ENCODE data around the gene TRANK1. TPM values are rescaled to one million over a fixed set of nuclear protein-coding genes. Genes with fewer than 3 reads are reported as not detected.

TRANK1 gene
- total and polyA plus RNA-seq, 2 of the 4 experiments (the other 2 are of a cell fraction), result 7.9 to 12.7 TPM

DNA sequence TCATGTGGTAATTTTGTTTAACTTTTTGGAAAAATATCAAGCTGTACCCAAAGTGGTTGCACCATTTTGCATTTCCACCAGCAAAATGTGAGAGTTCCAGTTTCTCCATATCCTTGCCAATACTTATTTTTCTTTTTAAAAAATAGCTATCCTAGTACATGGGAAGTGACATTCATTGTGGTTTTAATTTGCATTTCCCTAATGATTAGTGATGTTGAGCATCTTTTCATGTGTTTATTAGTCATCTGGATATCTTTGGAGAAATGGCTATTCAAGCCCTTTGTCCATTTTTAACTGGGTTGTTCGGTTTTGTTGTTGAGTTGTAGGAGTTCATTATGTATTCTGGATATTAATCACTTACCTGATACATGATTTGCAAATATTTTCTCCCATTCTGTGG lies 19.5 kb upstream of the TRANK1 start:
- no peak overlapping the region for H3K4me2 ChIP-seq (ENCODE audit: low read depth, low read length)
- no peak overlapping the region for H4K8ac ChIP-seq (ENCODE audit: low read depth in 2 of 2, low read length in 2 of 2)
- no peak for DNase-seq
- H3K9ac ChIP-seq (ENCODE audit: low read depth, low read length), result no peak overlapping the region
- no peaks in the 10 kb centered on the region for H3K79me1 ChIP-seq (ENCODE audit: low read depth in 1 of 2, low read length in 2 of 2)
- H3K4ac ChIP-seq (ENCODE audit: low read depth, low read length), result no peak overlapping the region
- H3K4me1 ChIP-seq (ENCODE audit: control insufficient read depth, insufficient read depth, low read length), result no peaks in the 10 kb centered on the region; the same call in 1 of the 2 replicates
- WGBS, 2 experiments (ENCODE audit: extremely low coverage in 2 of 2, insufficient read length in 1 of 2), result no CpG with 5 or more reads among the region's 1 CpG
- no peaks in the 10 kb centered on the region for H3K36me3 ChIP-seq (ENCODE audit: control insufficient read depth, insufficient read depth, low read length)
- no peaks in the 10 kb centered on the region for H3K9me3 ChIP-seq (ENCODE audit: control insufficient read depth, insufficient read depth, low read length)
- no peak overlapping the region for H2BK120ac ChIP-seq (ENCODE audit: low read depth, low read length)
- H2BK15ac ChIP-seq (ENCODE audit: low read depth, low read length), result no peak overlapping the region
- 0 out of 2 replicates have a peak, but pooled peaks cover 1% of the 10 kb centered on the region for H3K9me1 ChIP-seq (ENCODE audit: insufficient read depth, low read length)
- no peak overlapping the region for H3K27ac ChIP-seq (ENCODE audit: insufficient read depth, low read length)
- no TSS peak for BruUV-seq (replicated peaks)
- H3K56ac ChIP-seq (ENCODE audit: extremely low read depth, insufficient read depth, low read length), result no peak overlapping the region
- no peaks in the 10 kb centered on the region for H3K27me3 ChIP-seq (ENCODE audit: control insufficient read depth, insufficient read depth, low read length)
- in situ Hi-C loops (cut with MboI; ENCODE audit: low sequenced_read_pairs) (no loop called here), intact Hi-C loops (cut with micrococcal nuclease) (no loop called here), dilution Hi-C loops (cut with HindIII; ENCODE audit: low sequenced_read_pairs, unreplicated experiment) (no loop called here)
- no peak for ATAC-seq (ENCODE audit: low read depth)
- ChIA-PET POLR2A (ENCODE audit: unreplicated experiment) (no interaction called here), CTCF (no interaction called here)
- H4K5ac ChIP-seq (ENCODE audit: low read depth, low read length), result no peak overlapping the region
- no peak overlapping the region for H2AFZ ChIP-seq (replicated peaks; ENCODE audit: low read length, poor library complexity)
- no peak overlapping the region for H3K14ac ChIP-seq (replicated peaks; ENCODE audit: low read depth, low read length)
- no peak overlapping the region for H3K23ac ChIP-seq (ENCODE audit: low read depth, low read length)
- no peak overlapping the region for H2AK5ac ChIP-seq (ENCODE audit: low read depth, low read length)
- no peak overlapping the region for H2BK20ac ChIP-seq (ENCODE audit: low read depth, low read length)
- no peak overlapping the region for H3K4me3 ChIP-seq (ENCODE audit: insufficient read depth, low read depth, low read length)
- H2AK9ac ChIP-seq (replicated peaks; ENCODE audit: low read depth, low read length, poor library complexity), result no peak overlapping the region
- no peaks in the 10 kb centered on the region for H4K20me1 ChIP-seq (ENCODE audit: insufficient read depth, low read length)
- no peak overlapping the region for H2BK5ac ChIP-seq (ENCODE audit: low read depth, low read length, poor library complexity, severe bottlenecking)
- TF ChIP-seq BHLHE40 (IDR thresholded peaks at IDR 0.05; ENCODE audit: low read depth, low read length), result no peak
- no peak for TF ChIP-seq NFE2L2 (IDR thresholded peaks at IDR 0.05; ENCODE audit: low read depth, low read length)
- TF ChIP-seq RAD21 (IDR thresholded peaks at IDR 0.05; ENCODE audit: low read length), result no peak
- TF ChIP-seq MAFK (IDR thresholded peaks at IDR 0.05; ENCODE audit: low read depth, low read length), result no peak
- TF ChIP-seq, protein P1, sequence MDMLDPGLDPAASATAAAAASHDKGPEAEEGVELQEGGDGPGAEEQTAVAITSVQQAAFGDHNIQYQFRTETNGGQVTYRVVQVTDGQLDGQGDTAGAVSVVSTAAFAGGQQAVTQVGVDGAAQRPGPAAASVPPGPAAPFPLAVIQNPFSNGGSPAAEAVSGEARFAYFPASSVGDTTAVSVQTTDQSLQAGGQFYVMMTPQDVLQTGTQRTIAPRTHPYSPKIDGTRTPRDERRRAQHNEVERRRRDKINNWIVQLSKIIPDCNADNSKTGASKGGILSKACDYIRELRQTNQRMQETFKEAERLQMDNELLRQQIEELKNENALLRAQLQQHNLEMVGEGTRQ (IDR thresholded peaks at IDR 0.05; ENCODE audit: low read depth, low read length), result no peak
- no peak for TF ChIP-seq RCOR1 (IDR thresholded peaks at IDR 0.05; ENCODE audit: insufficient replicate concordance, low read length)
- TF ChIP-seq POLR2A (IDR thresholded peaks at IDR 0.05; ENCODE audit: low read depth, low read length), result no peak
- TF ChIP-seq FOS (IDR thresholded peaks at IDR 0.05; ENCODE audit: low read depth, low read length), result no peak
- no peak for TF ChIP-seq CEBPB (IDR thresholded peaks at IDR 0.05; ENCODE audit: low read depth, low read length)
- no peak for TF ChIP-seq SMC3 (IDR thresholded peaks at IDR 0.05; ENCODE audit: low read depth, low read length)
- no peak for TF ChIP-seq MAZ (IDR thresholded peaks at IDR 0.05; ENCODE audit: borderline replicate concordance, low read depth, low read length)
- no peak for TF ChIP-seq CHD1 (IDR thresholded peaks at IDR 0.05; ENCODE audit: low read depth, low read length)
- TF ChIP-seq MXI1 (IDR thresholded peaks at IDR 0.05; ENCODE audit: borderline replicate concordance, low read depth, low read length), result no peak
- TF ChIP-seq RFX5 (IDR thresholded peaks at IDR 0.05; ENCODE audit: low read depth, low read length), result no peak
- TF ChIP-seq, protein P2, sequence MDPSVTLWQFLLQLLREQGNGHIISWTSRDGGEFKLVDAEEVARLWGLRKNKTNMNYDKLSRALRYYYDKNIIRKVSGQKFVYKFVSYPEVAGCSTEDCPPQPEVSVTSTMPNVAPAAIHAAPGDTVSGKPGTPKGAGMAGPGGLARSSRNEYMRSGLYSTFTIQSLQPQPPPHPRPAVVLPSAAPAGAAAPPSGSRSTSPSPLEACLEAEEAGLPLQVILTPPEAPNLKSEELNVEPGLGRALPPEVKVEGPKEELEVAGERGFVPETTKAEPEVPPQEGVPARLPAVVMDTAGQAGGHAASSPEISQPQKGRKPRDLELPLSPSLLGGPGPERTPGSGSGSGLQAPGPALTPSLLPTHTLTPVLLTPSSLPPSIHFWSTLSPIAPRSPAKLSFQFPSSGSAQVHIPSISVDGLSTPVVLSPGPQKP (IDR thresholded peaks at IDR 0.05; ENCODE audit: borderline replicate concordance, low read depth, low read length), result no peak
- TF ChIP-seq, protein P3, sequence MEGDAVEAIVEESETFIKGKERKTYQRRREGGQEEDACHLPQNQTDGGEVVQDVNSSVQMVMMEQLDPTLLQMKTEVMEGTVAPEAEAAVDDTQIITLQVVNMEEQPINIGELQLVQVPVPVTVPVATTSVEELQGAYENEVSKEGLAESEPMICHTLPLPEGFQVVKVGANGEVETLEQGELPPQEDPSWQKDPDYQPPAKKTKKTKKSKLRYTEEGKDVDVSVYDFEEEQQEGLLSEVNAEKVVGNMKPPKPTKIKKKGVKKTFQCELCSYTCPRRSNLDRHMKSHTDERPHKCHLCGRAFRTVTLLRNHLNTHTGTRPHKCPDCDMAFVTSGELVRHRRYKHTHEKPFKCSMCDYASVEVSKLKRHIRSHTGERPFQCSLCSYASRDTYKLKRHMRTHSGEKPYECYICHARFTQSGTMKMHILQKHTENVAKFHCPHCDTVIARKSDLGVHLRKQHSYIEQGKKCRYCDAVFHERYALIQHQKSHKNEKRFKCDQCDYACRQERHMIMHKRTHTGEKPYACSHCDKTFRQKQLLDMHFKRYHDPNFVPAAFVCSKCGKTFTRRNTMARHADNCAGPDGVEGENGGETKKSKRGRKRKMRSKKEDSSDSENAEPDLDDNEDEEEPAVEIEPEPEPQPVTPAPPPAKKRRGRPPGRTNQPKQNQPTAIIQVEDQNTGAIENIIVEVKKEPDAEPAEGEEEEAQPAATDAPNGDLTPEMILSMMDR (conservative IDR thresholded peaks at IDR 0.05; ENCODE audit: low read depth, low read length), result no peak
- no peak overlapping the region for H3K18ac ChIP-seq (ENCODE audit: low read depth, low read length)
- H4K91ac ChIP-seq (ENCODE audit: insufficient read depth, low read depth, low read length), result no peak overlapping the region

All from IMR-90 (cell line).